WTC11 (cell line): ENCODE data around the gene SEMA6D. TPM values are rescaled to one million over a fixed set of nuclear protein-coding genes. Genes with fewer than 3 reads are reported as not detected.

Experiments used
- ATAC-seq: fragments of 200-7000 bp; cut with Tn5 transposase; 2 replicates; pipeline ENCODE4 v1.10.0; 2021; ENCODE audit warnings: mild to moderate bottlenecking, moderate library complexity
- CTCF ChIA-PET: fragments of 300-600 bp; sonication (Branson Sonifier 250); formaldehyde crosslinking; loops from one replicate; lab custom pipeline; 2021; ENCODE audit warnings: antibody characterized with exemption; lab: Charles Lee
- POLR2A ChIA-PET: fragments of 350-600 bp; sonication (Branson Sonifier 250); formaldehyde crosslinking; loops from one replicate; lab custom pipeline; 2021; ENCODE audit warnings: antibody characterized with exemption; lab: Charles Lee
- DNase-seq: peaks from one replicate; pipeline ENCODE4 v3.0.0; 2021; ENCODE audit warnings: low spot score
- H3K27ac Mint-ChIP-seq: 2 replicates; pipeline ENCODE4 v1.8.0; 2021; ENCODE audit warnings: mixed read lengths
- H3K27me3 Mint-ChIP-seq: 2 replicates; pipeline ENCODE4 v1.8.0; 2021; ENCODE audit warnings: low read depth, mild to moderate bottlenecking, moderate library complexity, mixed read lengths
- H3K36me3 Mint-ChIP-seq: 2 replicates; pipeline ENCODE4 v1.8.0; 2021; ENCODE audit warnings: mixed read lengths
- H3K4me1 Mint-ChIP-seq: 2 replicates; pipeline ENCODE4 v1.8.0; 2022; ENCODE audit warnings: mixed read lengths
- H3K4me3 Mint-ChIP-seq: 2 replicates; pipeline ENCODE4 v1.8.0; 2021; ENCODE audit warnings: mild to moderate bottlenecking, moderate library complexity, mixed read lengths
- H3K9me3 Mint-ChIP-seq: 2 replicates; pipeline ENCODE4 v1.8.0; 2021; ENCODE audit warnings: mixed read lengths
- CBFB ChIP-seq: sonication (generic); formaldehyde crosslinking; IDR thresholded peaks from 2 replicates; pipeline ENCODE4 v1.8.1; 2022; ENCODE audit warnings: mild to moderate bottlenecking, low read depth, missing genetic modification reagents
- CREM ChIP-seq: sonication (generic); formaldehyde crosslinking; IDR thresholded peaks from 2 replicates; pipeline ENCODE4 v1.8.1; 2022; ENCODE audit warnings: mild to moderate bottlenecking, missing genetic modification reagents, moderate library complexity
- E2F1 ChIP-seq: sonication (generic); formaldehyde crosslinking; IDR thresholded peaks from 2 replicates; pipeline ENCODE4 v1.8.0; 2022; ENCODE audit warnings: mild to moderate bottlenecking, missing genetic modification reagents
- E2F4 ChIP-seq: sonication (generic); formaldehyde crosslinking; IDR thresholded peaks from 2 replicates; pipeline ENCODE4 v1.8.1; 2022; ENCODE audit warnings: low read depth, mild to moderate bottlenecking, moderate library complexity, missing genetic modification reagents, borderline replicate concordance
- FOXJ3 ChIP-seq: sonication (generic); formaldehyde crosslinking; IDR thresholded peaks from 2 replicates; pipeline ENCODE4 v1.9.0; 2021; ENCODE audit warnings: missing genetic modification reagents, mild to moderate bottlenecking, borderline replicate concordance
- FOXP4 ChIP-seq: sonication (generic); formaldehyde crosslinking; IDR thresholded peaks from 2 replicates; pipeline ENCODE4 v1.8.0; 2022; ENCODE audit warnings: mild to moderate bottlenecking, missing genetic modification reagents
- GRHL2 ChIP-seq: fragments of 250-450 bp; sonication (Bioruptor Pico); IDR thresholded peaks from 2 replicates; pipeline ENCODE4 v1.8.0; 2022; ENCODE audit warnings: mild to moderate bottlenecking, moderate library complexity; ENCODE audit not compliant: insufficient replicate concordance, severe bottlenecking
- HMGA2 ChIP-seq: fragments of 250-450 bp; sonication (Bioruptor Pico); IDR thresholded peaks from 2 replicates; pipeline ENCODE4 v1.4.0; 2021; ENCODE audit warnings: mild to moderate bottlenecking, moderate library complexity
- HMGXB4 ChIP-seq: sonication (generic); formaldehyde crosslinking; IDR thresholded peaks from 2 replicates; pipeline ENCODE4 v1.8.1; 2023; ENCODE audit warnings: mild to moderate bottlenecking, moderate library complexity, missing genetic modification reagents
- JUN ChIP-seq: sonication (generic); formaldehyde crosslinking; IDR thresholded peaks from 2 replicates; pipeline ENCODE4 v1.8.0; 2023; ENCODE audit warnings: mild to moderate bottlenecking, missing genetic modification reagents
- NR1H2 ChIP-seq: sonication (generic); formaldehyde crosslinking; IDR thresholded peaks from 2 replicates; pipeline ENCODE4 v1.9.0; 2021; ENCODE audit warnings: mild to moderate bottlenecking, moderate library complexity, missing genetic modification reagents
- NR2C2 ChIP-seq: sonication (generic); formaldehyde crosslinking; IDR thresholded peaks from 2 replicates; pipeline ENCODE4 v1.8.0; 2022; ENCODE audit warnings: mild to moderate bottlenecking, missing genetic modification reagents
- NR3C1 ChIP-seq: sonication (generic); formaldehyde crosslinking; conservative IDR thresholded peaks from 2 replicates; pipeline ENCODE4 v1.8.1; 2023; ENCODE audit warnings: low read depth, mild to moderate bottlenecking, missing genetic modification reagents
- OVOL2 ChIP-seq: fragments of 250-450 bp; sonication (Bioruptor Pico); IDR thresholded peaks from 2 replicates; pipeline ENCODE4 v1.9.0; 2021; ENCODE audit warnings: mild to moderate bottlenecking, borderline replicate concordance
- SMAD4 ChIP-seq: sonication (generic); formaldehyde crosslinking; IDR thresholded peaks from 2 replicates; pipeline ENCODE4 v1.8.0; 2022; ENCODE audit warnings: mild to moderate bottlenecking, missing genetic modification reagents
- STAT6 ChIP-seq: sonication (generic); formaldehyde crosslinking; conservative IDR thresholded peaks from 2 replicates; pipeline ENCODE4 v1.8.1; 2023; ENCODE audit warnings: mild to moderate bottlenecking, low read depth, missing genetic modification reagents, moderate library complexity
- TEAD4 ChIP-seq: sonication (generic); formaldehyde crosslinking; IDR thresholded peaks from 2 replicates; pipeline ENCODE4 v1.8.0; 2022; ENCODE audit warnings: mild to moderate bottlenecking, missing genetic modification reagents
- TP53 ChIP-seq: sonication (generic); formaldehyde crosslinking; IDR thresholded peaks from 2 replicates; pipeline ENCODE4 v1.8.1; 2023; ENCODE audit warnings: mild to moderate bottlenecking, missing genetic modification reagents
- USF2 ChIP-seq: sonication (generic); formaldehyde crosslinking; IDR thresholded peaks from 2 replicates; pipeline ENCODE4 v1.8.1; 2023; ENCODE audit warnings: mild to moderate bottlenecking, missing genetic modification reagents, moderate library complexity
- ZNF121 ChIP-seq: sonication (generic); formaldehyde crosslinking; IDR thresholded peaks from 2 replicates; pipeline ENCODE4 v1.8.0; 2023; ENCODE audit warnings: missing genetic modification reagents
- ZNF138 ChIP-seq: sonication (generic); formaldehyde crosslinking; conservative IDR thresholded peaks from 2 replicates; pipeline ENCODE4 v1.8.1; 2022; ENCODE audit warnings: mild to moderate bottlenecking, moderate library complexity, missing genetic modification reagents
- ZNF425 ChIP-seq: fragments of 250-450 bp; sonication (Bioruptor Pico); conservative IDR thresholded peaks from 2 replicates; pipeline ENCODE4 v1.9.0; 2021; ENCODE audit warnings: mild to moderate bottlenecking
- total RNA-seq: library from RNA; stranded (reverse); gene quantifications from 3 replicates; pipeline ENCODE4 v1.2.3, GENCODE V29; 2021

Gene SEMA6D
- total RNA-seq, 1 experiment from 2014 or later: 2.6 TPM

- DNase-seq: no peak
- Mint-ChIP-seq H3K9me3 (no peaks in the 10 kb centered on the region), H3K4me1 (peaks cover 50% of the 10 kb centered on the region), H3K27ac (no peak overlapping the region), H3K36me3 (no peaks in the 10 kb centered on the region), H3K27me3 (peaks cover 50% of the 10 kb centered on the region), H3K4me3 (peak overlapping the region; percentile 92)
- TF ChIP-seq CREM (CRISPR knock-in tag) (no peak), ZNF138 (CRISPR knock-in tag) (no peak), ZNF425 (CRISPR knock-in tag) (no peak), FOXJ3 (no peak), ZNF121 (CRISPR knock-in tag) (no peak), TEAD4 (CRISPR knock-in tag) (no peak), OVOL2 (CRISPR knock-in tag) (no peak), FOXP4 (CRISPR knock-in tag) (no peak), E2F4 (CRISPR knock-in tag) (no peak), E2F1 (no peak), CBFB (CRISPR knock-in tag) (no peak), HMGXB4 (CRISPR knock-in tag) (no peak), NR2C2 (no peak), GRHL2 (CRISPR knock-in tag) (no peak)
- no peak for ATAC-seq
- POLR2A ChIA-PET: interaction anchor here (0.7 to 1.8 kb wide), 3 partner anchors 72 to 472 kb away, joined by 3 to 4 read pairs (median 3); no protein-coding TSS in a partner anchor
- CTCF ChIA-PET: interaction anchor here (0.7 to 3.9 kb wide), 12 partner anchors 10 to 520 kb away, joined by 3 to 26 read pairs (median 6); no protein-coding TSS in a partner anchor
Measured at GRCh38 chr15:47716516-47716915, 789 bp upstream of the SEMA6D start.

GRCh38 chr15:47718497-47719437, 1.5 kb downstream of the SEMA6D start:
- Mint-ChIP-seq H3K4me3 (peak overlapping the region; percentile 92), H3K9me3 (no peaks in the 10 kb centered on the region), H3K27ac (no peak overlapping the region), H3K27me3 (peaks cover 56% of the 10 kb centered on the region), H3K36me3 (no peaks in the 10 kb centered on the region), H3K4me1 (peaks cover 54% of the 10 kb centered on the region)
- peak; percentile 2; the same call in 1 of the 2 replicates for ATAC-seq
- ChIA-PET POLR2A (no interaction called here), CTCF (interaction anchor here (0.6 to 3.9 kb wide), 9 partner anchors 8 to 523 kb away, joined by 3 to 26 read pairs (median 5); no protein-coding TSS in a partner anchor)
- no peak for DNase-seq
- TF ChIP-seq TP53 (CRISPR knock-in tag): no peak
- no peak for TF ChIP-seq HMGA2 (CRISPR knock-in tag)
- TF ChIP-seq STAT6 (CRISPR knock-in tag): no peak
- TF ChIP-seq SMAD4 (CRISPR knock-in tag): no peak
- no peak for TF ChIP-seq JUN (CRISPR knock-in tag)
- TF ChIP-seq NR1H2 (CRISPR knock-in tag): no peak
- TF ChIP-seq USF2 (CRISPR knock-in tag): no peak
- no peak for TF ChIP-seq NR3C1 (CRISPR knock-in tag)
